ENCODE measurements around the gene CAP2.

DNA sequence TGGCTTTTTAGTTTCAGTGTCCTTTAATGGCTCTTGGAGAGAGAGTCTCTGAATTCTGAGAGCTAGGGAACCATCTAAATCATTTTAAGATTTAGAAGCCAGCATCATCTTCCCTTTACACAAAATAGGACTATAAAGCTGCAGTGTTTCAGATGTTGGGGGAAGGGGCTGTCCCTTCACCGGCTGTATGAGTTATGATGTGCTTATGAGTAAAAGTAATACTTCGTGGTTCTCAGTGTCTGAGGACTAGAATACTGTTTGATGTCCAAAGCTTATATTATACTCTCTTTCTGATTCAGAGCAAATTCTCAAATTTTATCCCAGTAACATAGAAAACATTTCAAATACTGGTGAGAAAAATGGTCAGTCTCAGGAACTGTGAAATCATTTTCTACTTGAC lies 143.2 kb downstream of the CAP2 start:
- TF ChIP-seq CTCF (IDR thresholded peaks at IDR 0.05) (no peak), POLR2A (IDR thresholded peaks at IDR 0.05) (no peak)
